Astrocyte (in vitro differentiated cells and primary cell): ENCODE data around the gene SRSF1.

Experiments
- CTCF ChIP-seq: IDR thresholded peaks from 2 replicates; pipeline ENCODE4 v1.5.1; 2011; ENCODE audit warnings: low read depth, mild to moderate bottlenecking, inconsistent platforms, low read length, moderate library complexity; ENCODE audit not compliant: insufficient read depth
- EZH2 ChIP-seq: IDR thresholded peaks from 2 replicates; pipeline ENCODE4 v1.6.1; 2012; ENCODE audit warnings: mild to moderate bottlenecking, low read length, inconsistent platforms; ENCODE audit not compliant: insufficient read depth

GRCh38 chr17:57970710-57971109, 36.3 kb downstream of the SRSF1 start:
- no peak for TF ChIP-seq CTCF
- no peak for TF ChIP-seq EZH2
